RWPE2 (cell line): Measurements from ENCODE around the gene RBM18.

Source experiments
- ATAC-seq: fragments of 200-7000 bp; cut with Tn5 transposase; 3 replicates; pipeline ENCODE4 v1.9.1; 2021; ENCODE audit warnings: low read depth
- DNase-seq: peaks from one replicate; pipeline ENCODE4 v3.0.0-alpha.2; 2020; ENCODE audit warnings: low spot score
- H3K27ac ChIP-seq: fragments of 450-650 bp; 2 replicates; pipeline ENCODE4 v1.5.1; 2017; ENCODE audit warnings: mild to moderate bottlenecking; ENCODE audit not compliant: poor library complexity, severe bottlenecking
- H3K27me3 ChIP-seq: fragments of 250-450 bp; sonication (Bioruptor Pico); 2 replicates; pipeline ENCODE4 v1.5.1; 2021; ENCODE audit warnings: mild to moderate bottlenecking, moderate library complexity; ENCODE audit not compliant: insufficient read depth, poor library complexity, severe bottlenecking
- H3K36me3 ChIP-seq: fragments of 250-450 bp; sonication (Bioruptor Pico); 2 replicates; pipeline ENCODE4 v1.5.1; 2020; ENCODE audit warnings: low read depth, mild to moderate bottlenecking, moderate library complexity
- H3K4me1 ChIP-seq: fragments of 250-450 bp; sonication (Bioruptor Pico); 2 replicates; pipeline ENCODE4 v1.5.1; 2021; ENCODE audit warnings: mild to moderate bottlenecking, moderate library complexity; ENCODE audit not compliant: insufficient read depth, poor library complexity, severe bottlenecking
- H3K4me3 ChIP-seq: fragments of 250-450 bp; sonication (Bioruptor Pico); 2 replicates; pipeline ENCODE4 v1.5.1; 2021; ENCODE audit warnings: mild to moderate bottlenecking, moderate library complexity; ENCODE audit not compliant: severe bottlenecking
- H3K9me3 ChIP-seq: fragments of 250-450 bp; sonication (Bioruptor Pico); 2 replicates; pipeline ENCODE4 v1.5.1; 2021; ENCODE audit warnings: mild to moderate bottlenecking, moderate library complexity; ENCODE audit not compliant: severe bottlenecking
- TF ChIP-seq, protein P1 (sequence below): fragments of 450-650 bp; IDR thresholded peaks from one replicate; pipeline ENCODE4 v1.5.1; 2017; ENCODE audit warnings: mild to moderate bottlenecking, moderate library complexity; ENCODE audit not compliant: poor library complexity, severe bottlenecking

RBM18 gene

DNA sequence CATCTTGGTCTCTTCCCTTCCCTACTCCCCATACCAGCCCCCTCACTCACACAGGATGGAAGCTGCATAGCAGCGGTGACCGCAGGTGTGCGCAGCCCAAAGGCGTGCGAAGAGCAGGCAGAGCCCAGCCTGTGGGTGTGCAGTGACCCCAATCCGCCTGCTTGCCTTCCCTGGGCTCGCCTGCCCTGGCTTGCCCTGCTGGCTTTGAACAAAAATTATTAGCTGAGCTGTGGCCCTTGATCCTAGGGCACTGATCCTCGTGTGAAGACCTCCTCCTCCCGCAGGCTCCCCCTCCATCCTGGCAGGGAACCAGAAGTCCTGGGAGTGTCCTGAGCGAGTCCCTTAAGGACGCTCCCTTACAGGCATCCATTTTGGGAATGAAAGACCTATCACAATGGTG, 73.1 kb downstream of the RBM18 start:
- ATAC-seq (peak; percentile 30; the same call in 1 of the 3 replicates), DNase-seq (no peak)
- H3K9me3 ChIP-seq: no peaks in the 10 kb centered on the region
- H3K4me1 ChIP-seq: no peaks in the 10 kb centered on the region
- no peaks in the 10 kb centered on the region for H3K27me3 ChIP-seq
- H3K36me3 ChIP-seq: no peaks in the 10 kb centered on the region
- no peak overlapping the region for H3K4me3 ChIP-seq
- H3K27ac ChIP-seq: no peak overlapping the region
- TF ChIP-seq, protein P1, sequence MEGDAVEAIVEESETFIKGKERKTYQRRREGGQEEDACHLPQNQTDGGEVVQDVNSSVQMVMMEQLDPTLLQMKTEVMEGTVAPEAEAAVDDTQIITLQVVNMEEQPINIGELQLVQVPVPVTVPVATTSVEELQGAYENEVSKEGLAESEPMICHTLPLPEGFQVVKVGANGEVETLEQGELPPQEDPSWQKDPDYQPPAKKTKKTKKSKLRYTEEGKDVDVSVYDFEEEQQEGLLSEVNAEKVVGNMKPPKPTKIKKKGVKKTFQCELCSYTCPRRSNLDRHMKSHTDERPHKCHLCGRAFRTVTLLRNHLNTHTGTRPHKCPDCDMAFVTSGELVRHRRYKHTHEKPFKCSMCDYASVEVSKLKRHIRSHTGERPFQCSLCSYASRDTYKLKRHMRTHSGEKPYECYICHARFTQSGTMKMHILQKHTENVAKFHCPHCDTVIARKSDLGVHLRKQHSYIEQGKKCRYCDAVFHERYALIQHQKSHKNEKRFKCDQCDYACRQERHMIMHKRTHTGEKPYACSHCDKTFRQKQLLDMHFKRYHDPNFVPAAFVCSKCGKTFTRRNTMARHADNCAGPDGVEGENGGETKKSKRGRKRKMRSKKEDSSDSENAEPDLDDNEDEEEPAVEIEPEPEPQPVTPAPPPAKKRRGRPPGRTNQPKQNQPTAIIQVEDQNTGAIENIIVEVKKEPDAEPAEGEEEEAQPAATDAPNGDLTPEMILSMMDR: no peak

DNA sequence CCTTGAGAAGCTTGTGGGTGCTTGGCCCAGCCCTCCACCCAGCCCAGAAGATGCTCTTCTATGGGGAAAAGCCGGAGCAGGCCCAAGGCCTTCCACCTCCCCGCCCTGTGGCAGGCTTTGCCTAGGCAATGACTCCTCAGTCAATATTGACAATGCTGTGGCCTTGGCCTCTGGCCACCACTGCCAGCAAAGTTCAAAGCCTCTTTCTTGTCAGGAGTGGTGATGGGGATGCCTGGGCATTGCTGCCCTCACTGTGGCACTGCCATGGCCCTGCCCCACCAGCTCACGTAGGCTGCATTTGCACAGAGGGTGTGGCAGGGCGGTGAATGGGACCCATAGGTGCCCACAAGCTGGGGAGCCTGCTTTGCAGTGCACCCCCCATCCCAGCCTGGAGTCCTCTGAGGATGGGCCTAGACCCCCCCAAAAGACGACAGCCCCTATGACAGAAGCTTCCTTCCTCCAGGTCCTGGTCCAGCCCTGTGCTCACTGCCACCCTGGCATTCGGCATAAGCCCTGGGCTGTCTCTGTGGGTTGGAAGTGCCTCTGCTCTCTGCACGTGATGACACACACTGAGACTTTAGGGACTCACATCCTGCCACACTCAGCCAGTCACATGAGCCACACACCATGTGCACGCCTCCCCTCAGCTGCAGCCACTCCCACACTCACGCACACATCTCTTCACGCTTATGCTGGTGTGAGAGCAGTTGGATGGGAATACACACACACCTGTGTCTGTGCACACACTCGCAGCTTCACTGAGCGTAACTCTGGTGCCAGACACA, 73.9 kb downstream of the RBM18 start:
- Histone ChIP-seq H3K36me3 (no peaks in the 10 kb centered on the region), H3K4me3 (no peak overlapping the region), H3K27me3 (no peaks in the 10 kb centered on the region), H3K27ac (no peak overlapping the region), H3K4me1 (no peaks in the 10 kb centered on the region), H3K9me3 (no peaks in the 10 kb centered on the region)
- DNase-seq: no peak
- peak; percentile 40; the same call in 2 of the 3 replicates for ATAC-seq
- TF ChIP-seq, protein P1: no peak

DNA sequence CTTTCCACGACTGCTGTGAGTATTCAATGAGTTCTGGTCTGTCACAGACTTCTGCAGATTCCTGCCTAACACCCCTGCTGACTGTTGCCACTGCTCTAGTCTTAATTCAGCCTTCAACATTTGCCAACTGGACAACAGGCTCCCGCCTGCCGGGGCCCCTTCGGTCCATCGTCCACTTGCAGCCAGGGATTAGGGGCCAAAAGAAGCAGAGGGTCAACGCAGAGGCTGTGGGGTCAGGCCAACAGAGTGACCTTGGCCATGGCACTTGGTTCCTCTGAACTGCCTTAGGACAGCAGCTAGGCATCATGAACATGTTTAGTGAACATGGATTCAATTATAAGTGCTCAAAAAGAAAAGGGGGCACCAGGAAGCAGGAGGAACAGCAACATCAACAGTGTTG, 76.3 kb downstream of the RBM18 start:
- no peak for DNase-seq
- H3K4me3 ChIP-seq: no peak overlapping the region
- no peaks in the 10 kb centered on the region for H3K36me3 ChIP-seq
- no peaks in the 10 kb centered on the region for H3K27me3 ChIP-seq
- ATAC-seq: no peak
- H3K27ac ChIP-seq: no peak overlapping the region
- H3K4me1 ChIP-seq: no peaks in the 10 kb centered on the region
- no peaks in the 10 kb centered on the region for H3K9me3 ChIP-seq
- TF ChIP-seq, protein P1: no peak
